Measurements from ENCODE around the gene TMEM89. TPM values are rescaled to one million over a fixed set of nuclear protein-coding genes. Genes with fewer than 3 reads are reported as not detected.

The TMEM89 gene, protein sequence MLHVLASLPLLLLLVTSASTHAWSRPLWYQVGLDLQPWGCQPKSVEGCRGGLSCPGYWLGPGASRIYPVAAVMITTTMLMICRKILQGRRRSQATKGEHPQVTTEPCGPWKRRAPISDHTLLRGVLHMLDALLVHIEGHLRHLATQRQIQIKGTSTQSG
- total RNA-seq = 10 to 100 TPM in 1 of 2 donors, 1 to 10 TPM in 1; 8.7 to 14.8 TPM
- 16.1 TPM for polyA plus RNA-seq (ENCODE audit: insufficient read depth, low read depth, low replicate concordance)
- long read RNA-seq, donor 1 = 0 reads
- long read RNA-seq, donor 2 = 0 reads

GRCh38 chr3:48621461-48621869 is at the start of gene TMEM89:
TMEM89 (minus strand) TSS chr3:48621769; CDS start chr3:48621756, 13 bp downstream.
- no peaks in the 10 kb centered on the region for H3K4me1 ChIP-seq
- TF ChIP-seq, protein P1, sequence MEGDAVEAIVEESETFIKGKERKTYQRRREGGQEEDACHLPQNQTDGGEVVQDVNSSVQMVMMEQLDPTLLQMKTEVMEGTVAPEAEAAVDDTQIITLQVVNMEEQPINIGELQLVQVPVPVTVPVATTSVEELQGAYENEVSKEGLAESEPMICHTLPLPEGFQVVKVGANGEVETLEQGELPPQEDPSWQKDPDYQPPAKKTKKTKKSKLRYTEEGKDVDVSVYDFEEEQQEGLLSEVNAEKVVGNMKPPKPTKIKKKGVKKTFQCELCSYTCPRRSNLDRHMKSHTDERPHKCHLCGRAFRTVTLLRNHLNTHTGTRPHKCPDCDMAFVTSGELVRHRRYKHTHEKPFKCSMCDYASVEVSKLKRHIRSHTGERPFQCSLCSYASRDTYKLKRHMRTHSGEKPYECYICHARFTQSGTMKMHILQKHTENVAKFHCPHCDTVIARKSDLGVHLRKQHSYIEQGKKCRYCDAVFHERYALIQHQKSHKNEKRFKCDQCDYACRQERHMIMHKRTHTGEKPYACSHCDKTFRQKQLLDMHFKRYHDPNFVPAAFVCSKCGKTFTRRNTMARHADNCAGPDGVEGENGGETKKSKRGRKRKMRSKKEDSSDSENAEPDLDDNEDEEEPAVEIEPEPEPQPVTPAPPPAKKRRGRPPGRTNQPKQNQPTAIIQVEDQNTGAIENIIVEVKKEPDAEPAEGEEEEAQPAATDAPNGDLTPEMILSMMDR (IDR thresholded peaks at IDR 0.05) = no peak
- no peak for TF ChIP-seq POLR2A (IDR thresholded peaks at IDR 0.05)
- H3K4me3 ChIP-seq = no peak within 1 kb of the TSS
- no peaks in the 10 kb centered on the region for H3K27me3 ChIP-seq
- H3K27ac ChIP-seq = no peak within 1 kb of the TSS
- intact Hi-C loops (cut with DNase I; ENCODE audit: low total_unique reads) = no loop called here
- H3K36me3 ChIP-seq (ENCODE audit: low read depth, missing control alignments) = no peaks in the 10 kb centered on the region
- 92 to 100% methylated on average over 7 to 19 of the region's 19 CpGs for whole genome bisulfite sequencing, 2 donors
- no peaks in the 10 kb centered on the region for H3K9me3 ChIP-seq
- no peak for DNase-seq

GRCh38 chr3:48664929-48665328 is 43.4 kb upstream of the TMEM89 start:
- DNase-seq = no peak
- 73 to 79% methylated on average over 4 of the region's 4 CpGs for WGBS, 2 donors
- H3K27me3 ChIP-seq = no peaks in the 10 kb centered on the region
- intact Hi-C loops (cut with DNase I; ENCODE audit: low total_unique reads) = no loop called here
- no peaks in the 10 kb centered on the region for H3K36me3 ChIP-seq (ENCODE audit: low read depth, missing control alignments)
- no peaks in the 10 kb centered on the region for H3K9me3 ChIP-seq
- TF ChIP-seq, protein P1 (IDR thresholded peaks at IDR 0.05) = no peak
- TF ChIP-seq POLR2A (IDR thresholded peaks at IDR 0.05) = no peak
- peak overlapping the region in 1 of 2 donors; percentile 93 for H3K27ac ChIP-seq
- H3K4me1 ChIP-seq = peaks cover 11% of the 10 kb centered on the region
- H3K4me3 ChIP-seq = peak overlapping the region in 1 of 2 donors; percentile 53

DNA sequence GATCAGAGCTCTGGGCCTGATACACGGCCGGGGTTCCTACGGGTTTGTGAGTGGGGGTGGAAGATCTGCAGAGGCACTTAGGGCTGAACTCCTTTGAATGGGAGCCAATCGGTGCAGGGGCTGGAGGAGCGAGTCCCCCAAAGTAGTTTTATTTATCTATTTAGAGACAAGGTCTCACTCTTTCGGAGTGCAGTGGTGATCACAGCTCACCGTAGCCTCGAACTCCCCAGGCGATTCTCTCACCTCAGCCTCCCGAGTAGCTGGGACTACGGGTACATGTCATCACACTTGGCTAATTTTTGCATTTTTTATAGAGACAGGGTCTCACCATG is 42.7 kb upstream of the TMEM89 start:
- Histone ChIP-seq H3K4me1 (peaks cover 11% of the 10 kb centered on the region), H3K27ac (peak overlapping the region; percentile 80 to 93), H3K4me3 (peak overlapping the region; percentile 53 to 62), H3K9me3 (no peaks in the 10 kb centered on the region), H3K27me3 (no peaks in the 10 kb centered on the region), H3K36me3 (ENCODE audit: low read depth, missing control alignments) (no peaks in the 10 kb centered on the region)
- intact Hi-C loops (cut with DNase I; ENCODE audit: low total_unique reads) = no loop called here
- DNase-seq = no peak
- WGBS, 2 donors = 33 to 37% methylated on average over 11 of the region's 11 CpGs
- TF ChIP-seq, protein P1 (IDR thresholded peaks at IDR 0.05) = no peak
- TF ChIP-seq POLR2A (IDR thresholded peaks at IDR 0.05) = no peak

- 0 to 1% methylated on average over 43 to 61 of the region's 66 CpGs for WGBS, 2 donors
- no peaks in the 10 kb centered on the region for H3K36me3 ChIP-seq (ENCODE audit: low read depth, missing control alignments)
- H3K27me3 ChIP-seq = no peaks in the 10 kb centered on the region
- peak overlapping the region; percentile 53 to 62 for H3K4me3 ChIP-seq
- peak; percentile 98 for DNase-seq
- intact Hi-C loops (cut with DNase I; ENCODE audit: low total_unique reads) = no loop called here
- H3K9me3 ChIP-seq = no peaks in the 10 kb centered on the region
- peaks cover 11% of the 10 kb centered on the region for H3K4me1 ChIP-seq
- no peak for TF ChIP-seq POLR2A (IDR thresholded peaks at IDR 0.05)
- TF ChIP-seq, protein P1 (IDR thresholded peaks at IDR 0.05) = peak; percentile 62 to 80 (median 66)
- H3K27ac ChIP-seq = peak overlapping the region; percentile 80 to 93
These were observed 42.1 kb upstream of the TMEM89 start for GRCh38 chr3:48663489-48664312.
